ENCODE measurements around the gene RGS9. TPM values are rescaled to one million over a fixed set of nuclear protein-coding genes. Genes with fewer than 3 reads are reported as not detected.

RGS9 gene
- total and polyA plus RNA-seq, 2 of the 13 experiments (the other 11 are each of a cell fraction or from before 2014, with no cell fraction given): 0.44 to 0.74 TPM

DNA sequence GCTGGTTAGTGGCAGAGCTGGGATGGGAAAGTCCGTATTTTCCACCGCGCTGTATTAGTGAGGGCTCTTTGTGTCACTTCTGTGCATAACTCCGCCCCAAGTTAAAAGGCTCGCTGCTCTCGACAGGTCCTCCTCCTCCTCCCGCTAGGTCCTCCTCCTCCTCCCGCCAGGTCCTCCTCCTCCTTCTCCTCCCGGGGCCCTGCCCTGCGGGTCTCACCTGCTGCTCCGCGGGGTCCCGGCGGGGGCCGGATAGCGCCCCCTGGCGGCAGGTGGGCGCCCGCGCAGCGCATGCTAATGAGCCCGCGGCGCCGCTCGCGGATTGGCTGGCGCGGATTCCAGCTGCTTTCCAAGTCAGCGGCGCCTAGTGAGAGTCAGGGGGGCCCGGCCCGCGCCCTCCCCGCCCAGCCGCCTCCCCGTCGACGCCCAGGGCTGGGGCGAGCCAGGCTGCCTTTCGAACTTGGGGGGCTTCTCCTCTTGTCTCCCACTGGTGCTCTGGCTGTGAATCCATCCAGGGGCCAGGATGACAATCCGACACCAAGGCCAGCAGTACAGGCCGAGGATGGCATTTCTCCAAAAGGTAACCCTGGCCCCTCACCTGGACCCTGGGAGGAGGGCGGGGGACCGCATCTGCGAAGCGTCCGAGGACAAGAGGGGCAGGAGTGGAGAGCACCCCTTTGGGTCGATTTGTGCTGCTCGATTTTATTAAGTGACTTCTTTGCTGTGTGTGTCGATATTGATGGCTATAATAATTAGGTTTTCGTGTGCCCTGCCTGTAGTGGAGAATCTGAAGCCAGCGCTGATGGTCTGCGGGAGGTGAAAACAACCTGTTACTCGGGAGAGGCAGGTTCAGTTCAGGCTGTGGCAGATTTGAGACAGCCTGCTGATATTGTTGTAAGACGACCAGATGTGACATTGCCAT is at the start of gene RGS9 (continued):
- TF ChIP-seq MNT (IDR thresholded peaks at IDR 0.05) (no peak; the same call in 1 of the 2 replicates), ZNF451 (CRISPR knock-in tag; IDR thresholded peaks at IDR 0.05) (no peak), HMG20B (CRISPR knock-in tag; conservative IDR thresholded peaks at IDR 0.05) (no peak), ZNF772 (CRISPR knock-in tag; IDR thresholded peaks at IDR 0.05) (peak; percentile 64; the same call in 1 of the 2 replicates), HDAC1 (CRISPR knock-in tag; IDR thresholded peaks at IDR 0.05) (peak; percentile 69), MIER2 (CRISPR knock-in tag; IDR thresholded peaks at IDR 0.05) (no peak), ZNF777 (CRISPR knock-in tag; IDR thresholded peaks at IDR 0.05) (peak; percentile 53; the same call in 1 of the 2 replicates), SNAPC5 (CRISPR knock-in tag; IDR thresholded peaks at IDR 0.05; ENCODE audit: borderline replicate concordance) (no peak), ZNF768 (CRISPR knock-in tag; IDR thresholded peaks at IDR 0.05) (0 out of 2 replicates have a peak, but pooled peaks have one; percentile 38), PAX8 (CRISPR knock-in tag; IDR thresholded peaks at IDR 0.05; ENCODE audit: borderline replicate concordance) (no peak), LCORL (IDR thresholded peaks at IDR 0.05) (no peak), LCORL (CRISPR knock-in tag; IDR thresholded peaks at IDR 0.05) (peak; percentile 75), CCDC6 (CRISPR knock-in tag; IDR thresholded peaks at IDR 0.05) (peak; percentile 65; the same call in 1 of the 2 replicates), GFI1 (CRISPR knock-in tag; IDR thresholded peaks at IDR 0.05; ENCODE audit: borderline replicate concordance) (peak; percentile 39; the same call in 1 of the 2 replicates), ZKSCAN8 (CRISPR knock-in tag; IDR thresholded peaks at IDR 0.05; ENCODE audit: borderline replicate concordance) (no peak), TARDBP (CRISPR knock-in tag; IDR thresholded peaks at IDR 0.05) (peak; percentile 54), ZMYM3 (CRISPR knock-in tag; IDR thresholded peaks at IDR 0.05) (0 out of 2 replicates have a peak, but pooled peaks have one; percentile 11), ZNF232 (CRISPR knock-in tag; IDR thresholded peaks at IDR 0.05; ENCODE audit: borderline replicate concordance) (no peak), ZNF724P (CRISPR knock-in tag; IDR thresholded peaks at IDR 0.05; ENCODE audit: borderline replicate concordance) (no peak), MED8 (CRISPR knock-in tag; IDR thresholded peaks at IDR 0.05; ENCODE audit: insufficient replicate concordance) (peak; percentile 59), ZNF766 (CRISPR knock-in tag; IDR thresholded peaks at IDR 0.05; ENCODE audit: borderline replicate concordance) (no peak), ZBTB3 (CRISPR knock-in tag; IDR thresholded peaks at IDR 0.05; ENCODE audit: borderline replicate concordance, low read depth) (no peak)
- TF ChIP-seq, protein P1, sequence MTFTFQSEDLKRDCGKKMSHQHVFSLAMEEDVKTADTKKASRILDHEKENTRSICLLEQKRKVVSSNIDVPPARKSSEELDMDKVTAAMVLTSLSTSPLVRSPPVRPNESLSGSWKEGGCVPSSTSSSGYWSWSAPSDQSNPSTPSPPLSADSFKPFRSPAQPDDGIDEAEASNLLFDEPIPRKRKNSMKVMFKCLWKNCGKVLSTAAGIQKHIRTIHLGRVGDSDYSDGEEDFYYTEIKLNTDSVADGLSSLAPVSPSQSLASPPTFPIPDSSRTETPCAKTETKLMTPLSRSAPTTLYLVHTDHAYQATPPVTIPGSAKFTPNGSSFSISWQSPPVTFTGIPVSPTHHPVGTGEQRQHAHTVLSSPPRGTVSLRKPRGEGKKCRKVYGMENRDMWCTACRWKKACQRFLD (CRISPR knock-in tag; IDR thresholded peaks at IDR 0.05; ENCODE audit: borderline replicate concordance): no peak
- TF ChIP-seq, protein P2, sequence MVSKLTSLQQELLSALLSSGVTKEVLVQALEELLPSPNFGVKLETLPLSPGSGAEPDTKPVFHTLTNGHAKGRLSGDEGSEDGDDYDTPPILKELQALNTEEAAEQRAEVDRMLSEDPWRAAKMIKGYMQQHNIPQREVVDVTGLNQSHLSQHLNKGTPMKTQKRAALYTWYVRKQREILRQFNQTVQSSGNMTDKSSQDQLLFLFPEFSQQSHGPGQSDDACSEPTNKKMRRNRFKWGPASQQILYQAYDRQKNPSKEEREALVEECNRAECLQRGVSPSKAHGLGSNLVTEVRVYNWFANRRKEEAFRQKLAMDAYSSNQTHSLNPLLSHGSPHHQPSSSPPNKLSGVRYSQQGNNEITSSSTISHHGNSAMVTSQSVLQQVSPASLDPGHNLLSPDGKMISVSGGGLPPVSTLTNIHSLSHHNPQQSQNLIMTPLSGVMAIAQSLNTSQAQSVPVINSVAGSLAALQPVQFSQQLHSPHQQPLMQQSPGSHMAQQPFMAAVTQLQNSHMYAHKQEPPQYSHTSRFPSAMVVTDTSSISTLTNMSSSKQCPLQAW (CRISPR knock-in tag; IDR thresholded peaks at IDR 0.05): peak; percentile 67; the same call in 1 of the 2 replicates
- TF ChIP-seq, protein P3, sequence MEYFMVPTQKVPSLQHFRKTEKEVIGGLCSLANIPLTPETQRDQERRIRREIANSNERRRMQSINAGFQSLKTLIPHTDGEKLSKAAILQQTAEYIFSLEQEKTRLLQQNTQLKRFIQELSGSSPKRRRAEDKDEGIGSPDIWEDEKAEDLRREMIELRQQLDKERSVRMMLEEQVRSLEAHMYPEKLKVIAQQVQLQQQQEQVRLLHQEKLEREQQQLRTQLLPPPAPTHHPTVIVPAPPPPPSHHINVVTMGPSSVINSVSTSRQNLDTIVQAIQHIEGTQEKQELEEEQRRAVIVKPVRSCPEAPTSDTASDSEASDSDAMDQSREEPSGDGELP (IDR thresholded peaks at IDR 0.05; ENCODE audit: borderline replicate concordance, low read depth): peak; percentile 84; the same call in 1 of the 2 replicates

All from HepG2 (cell line).